SK-N-SH (cell line): ENCODE results near the gene GATAD2A. TPM values are rescaled to one million over a fixed set of nuclear protein-coding genes. Genes with fewer than 3 reads are reported as not detected.

Source experiments
- CTCF ChIA-PET: fragments of 300-600, 350-600 bp; formaldehyde crosslinking; extraction: SDS; loops from one replicate; lab custom pipeline; 2021; lab: Yijun Ruan, JAX
- POLR2A ChIA-PET: fragments of 350-600 bp; sonication (Branson Sonifier 250); formaldehyde crosslinking; extraction: SDS; loops from one replicate; lab custom pipeline; 2020; ENCODE audit warnings: antibody characterized with exemption, inconsistent platforms; lab: Yijun Ruan, JAX
- DNase-seq: peaks from one replicate; pipeline ENCODE4 v3.0.0; 2012
- H2AFZ ChIP-seq: fragments of 200-600 bp; sonication (generic); 2 replicates; pipeline ENCODE4 v1.8.1; 2016; ENCODE audit warnings: antibody characterized with exemption, mild to moderate bottlenecking, low read depth
- H3F3A ChIP-seq: fragments of 200-600 bp; sonication (generic); replicated peaks from 2 replicates; pipeline ENCODE3; 2016; ENCODE audit warnings: antibody characterized with exemption, mild to moderate bottlenecking; ENCODE audit not compliant: insufficient read depth
- H3K27ac ChIP-seq, 2 experiments: fragments of 200-500 bp in 1 of 2; fragments of 200-600 bp in 1 of 2; sonication (Bioruptor generic) in 1 of 2; sonication (generic), shearing (Covaris generic) in 1 of 2; 2 replicates each; pipeline versions ENCODE4 v1.5.1 to v1.6.1; 2014 to 2016; ENCODE audit warnings: low read depth in 2 of 2, inconsistent platforms in 1 of 2, low read length in 1 of 2, mild to moderate bottlenecking in 1 of 2, mixed read lengths in 1 of 2
- H3K27me3 ChIP-seq: fragments of 200-600 bp; sonication (generic), shearing (Covaris generic); 2 replicates; pipeline ENCODE4 v1.6.1; 2016; ENCODE audit warnings: mixed run types; ENCODE audit not compliant: insufficient read depth
- H3K36me3 ChIP-seq, 2 experiments: fragments of 200-500 bp in 1 of 2; fragments of 200-600 bp in 1 of 2; sonication (Bioruptor generic) in 1 of 2; sonication (generic) in 1 of 2; replicated peaks in 1 of 2; 2 replicates each; pipeline versions ENCODE3 to v1.5.1; 2014 to 2016; ENCODE audit warnings: low read length in 1 of 2, mild to moderate bottlenecking in 1 of 2; ENCODE audit not compliant: insufficient read depth in 2 of 2, control insufficient read depth in 1 of 2
- H3K4me1 ChIP-seq, 2 experiments: fragments of 200-500 bp in 1 of 2; fragments of 200-600 bp in 1 of 2; sonication (Bioruptor generic) in 1 of 2; sonication (generic), shearing (Covaris generic) in 1 of 2; 2 replicates each; pipeline versions ENCODE4 v1.5.1 to v1.6.1; 2014 to 2016; ENCODE audit warnings: low read depth in 1 of 2, low read length in 1 of 2, mixed run types in 1 of 2; ENCODE audit not compliant: insufficient read depth in 2 of 2, control insufficient read depth in 1 of 2
- H3K4me2 ChIP-seq: fragments of 200-600 bp; sonication (generic), shearing (Covaris generic); 2 replicates; pipeline ENCODE4 v1.6.1; 2017; ENCODE audit warnings: mixed run types
- H3K4me3 ChIP-seq, 2 experiments: fragments of 200-500 bp in 1 of 2; fragments of 200-600 bp in 1 of 2; sonication (Bioruptor generic) in 1 of 2; sonication (generic), shearing (Covaris generic) in 1 of 2; 2 replicates each; pipeline versions ENCODE4 v1.5.1 to v1.8.1; 2014 to 2016; ENCODE audit warnings: low read depth in 2 of 2, inconsistent platforms in 1 of 2, low read length in 1 of 2, mild to moderate bottlenecking in 1 of 2, mixed read lengths in 1 of 2, moderate library complexity in 1 of 2
- H3K79me2 ChIP-seq: fragments of 200-600 bp; sonication (generic); 2 replicates; pipeline ENCODE4 v1.8.1; 2017; ENCODE audit warnings: mild to moderate bottlenecking; ENCODE audit not compliant: insufficient read depth
- H3K9ac ChIP-seq: fragments of 200-600 bp; sonication (generic); 2 replicates; pipeline ENCODE4 v1.6.1; 2017; ENCODE audit warnings: mixed run types
- H3K9me2 ChIP-seq: fragments of 200-600 bp; sonication (generic); 2 replicates; pipeline ENCODE4 v1.6.1; 2017; ENCODE audit warnings: mixed run types
- H3K9me3 ChIP-seq: fragments of 200-600 bp; sonication (generic); 2 replicates; pipeline ENCODE4 v1.6.1; 2017; ENCODE audit warnings: mixed run types, mild to moderate bottlenecking, moderate library complexity
- H4K20me1 ChIP-seq: fragments of 200-600 bp; sonication (generic); 2 replicates; pipeline ENCODE4 v1.6.1; 2017; ENCODE audit warnings: mild to moderate bottlenecking, mixed run types; ENCODE audit not compliant: insufficient read depth
- CTCF ChIP-seq: fragments of 200-600 bp; sonication (generic); IDR thresholded peaks from 2 replicates; pipeline ENCODE4 v1.6.1; 2017; ENCODE audit warnings: antibody characterized with exemption, mild to moderate bottlenecking, moderate library complexity
- ELF1 ChIP-seq: IDR thresholded peaks from 2 replicates; pipeline ENCODE4 v1.4.0; 2012
- EZH2phosphoT487 ChIP-seq: fragments of 200-600 bp; sonication (generic); IDR thresholded peaks from 2 replicates; pipeline ENCODE4 v1.6.1; 2017; ENCODE audit warnings: low read depth, mixed run types, mild to moderate bottlenecking, antibody characterized with exemption, moderate library complexity, borderline replicate concordance
- FOSL2 ChIP-seq: IDR thresholded peaks from 2 replicates; pipeline ENCODE4 v1.4.0; 2012; ENCODE audit warnings: low read depth, mild to moderate bottlenecking, moderate library complexity, borderline replicate concordance
- FOXJ3 ChIP-seq: sonication (generic); formaldehyde crosslinking; IDR thresholded peaks from 2 replicates; pipeline ENCODE4 v1.5.1; 2020; ENCODE audit warnings: mild to moderate bottlenecking, missing genetic modification reagents
- FOXM1 ChIP-seq: IDR thresholded peaks from 2 replicates; pipeline ENCODE4 v1.4.0; 2012; ENCODE audit warnings: low read depth, mild to moderate bottlenecking
- GATA2 ChIP-seq: sonication (generic); formaldehyde crosslinking; IDR thresholded peaks from 2 replicates; pipeline ENCODE4 v1.5.0; 2020; ENCODE audit warnings: mild to moderate bottlenecking, missing genetic modification reagents
- JUND ChIP-seq: IDR thresholded peaks from 2 replicates; pipeline ENCODE4 v1.4.0; 2012
- NFIC ChIP-seq: IDR thresholded peaks from 2 replicates; pipeline ENCODE4 v1.4.0; 2012; ENCODE audit warnings: borderline replicate concordance
- POLR2AphosphoS5 ChIP-seq: IDR thresholded peaks from 2 replicates; pipeline ENCODE4 v1.6.1; 2012; ENCODE audit warnings: low read depth, low read length
- RAD21 ChIP-seq: IDR thresholded peaks from 2 replicates; pipeline ENCODE4 v1.6.1; 2012; ENCODE audit warnings: mild to moderate bottlenecking, low read length
- RFX5 ChIP-seq: IDR thresholded peaks from 2 replicates; pipeline ENCODE4 v1.6.1; 2012; ENCODE audit warnings: mild to moderate bottlenecking, improper control_type of control experiment, low read length
- RXRA ChIP-seq: IDR thresholded peaks from 2 replicates; pipeline ENCODE4 v1.4.0; 2012; ENCODE audit warnings: low read depth, mild to moderate bottlenecking, borderline replicate concordance
- SIN3A ChIP-seq: IDR thresholded peaks from 2 replicates; pipeline ENCODE4 v1.6.1; 2012; ENCODE audit warnings: low read depth, mild to moderate bottlenecking, low read length, moderate library complexity, borderline replicate concordance
- TCF12 ChIP-seq: IDR thresholded peaks from 2 replicates; pipeline ENCODE4 v1.4.0; 2012
- TEAD4 ChIP-seq: IDR thresholded peaks from 2 replicates; pipeline ENCODE4 v1.4.0; 2012; ENCODE audit warnings: mild to moderate bottlenecking, borderline replicate concordance; ENCODE audit not compliant: insufficient read depth
- USF1 ChIP-seq: IDR thresholded peaks from 2 replicates; pipeline ENCODE4 v1.4.0; 2012; ENCODE audit warnings: low read depth, borderline replicate concordance
- WGBS: methylation state at CpG from one replicate; pipeline ENCODE4 v1.1.6; 2017; ENCODE audit warnings: low lambda C conversion rate; 5-methylcytosine and 5-hydroxymethylcytosine counted together
- polyA plus RNA-seq, 3 experiments: library from polyadenylated mRNA; depleted of rRNA; stranded (reverse); fragments of >200 nt; gene quantifications; 2 replicates each; pipeline ENCODE4 v1.2.3, GENCODE V29; 2012
- TF ChIP-seq, protein P1 (sequence below): IDR thresholded peaks from 2 replicates; pipeline ENCODE4 v1.4.0; 2012; ENCODE audit warnings: low read depth
- TF ChIP-seq, protein P2 (sequence below): IDR thresholded peaks from 2 replicates; pipeline ENCODE4 v1.6.1; 2012; ENCODE audit warnings: mild to moderate bottlenecking, low read depth, low read length, moderate library complexity

Gene GATAD2A
- polyA plus RNA-seq, 1 of the 3 experiments (the other 2 are of a cell fraction) = 36.6 TPM

DNA sequence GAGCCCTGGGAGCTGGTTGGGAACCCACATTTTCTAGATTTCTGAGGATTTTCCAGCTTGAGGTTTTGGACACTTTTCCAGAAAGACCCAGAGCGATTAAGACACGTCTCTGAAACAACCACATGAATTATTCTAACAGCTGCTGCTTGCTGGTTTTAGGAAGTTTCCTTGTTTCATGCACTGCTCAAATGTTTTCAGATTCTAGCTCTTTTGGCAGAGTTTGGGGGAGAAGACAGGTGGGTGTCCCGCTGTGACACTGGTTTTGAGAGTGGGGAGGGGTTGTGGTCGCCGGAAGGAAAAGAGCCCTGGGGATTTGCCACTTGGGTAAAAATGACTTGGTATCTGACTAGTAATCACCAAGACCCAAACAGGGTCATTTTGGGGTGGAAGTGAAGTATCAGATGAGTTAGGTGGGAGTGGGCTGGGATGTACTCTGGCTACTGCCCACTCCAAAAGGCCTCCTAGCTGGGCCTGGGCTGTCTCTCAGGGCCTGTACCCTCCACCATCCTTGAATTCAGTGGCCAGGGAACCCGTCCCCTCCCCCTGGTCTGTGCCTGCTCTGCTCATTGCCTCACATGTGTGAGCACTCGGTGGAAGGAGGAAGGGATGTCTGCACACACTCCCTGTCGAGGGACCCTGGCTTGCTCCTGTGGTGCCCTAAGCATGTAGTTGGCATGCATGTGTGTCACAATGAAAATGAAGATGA is 13.2 kb downstream of the GATAD2A start:
- TF ChIP-seq TCF12 (no peak), RXRA (no peak), RFX5 (no peak), FOXJ3 (no peak), NFIC (no peak), POLR2AphosphoS5 (no peak), SIN3A (no peak), EZH2phosphoT487 (no peak), USF1 (no peak), GATA2 (CRISPR knock-in tag) (no peak), CTCF (no peak), FOSL2 (no peak), RAD21 (no peak), ELF1 (no peak), FOXM1 (no peak), TEAD4 (no peak), JUND (no peak)
- TF ChIP-seq, protein P1, sequence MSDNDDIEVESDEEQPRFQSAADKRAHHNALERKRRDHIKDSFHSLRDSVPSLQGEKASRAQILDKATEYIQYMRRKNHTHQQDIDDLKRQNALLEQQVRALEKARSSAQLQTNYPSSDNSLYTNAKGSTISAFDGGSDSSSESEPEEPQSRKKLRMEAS = no peak
- TF ChIP-seq, protein P2, sequence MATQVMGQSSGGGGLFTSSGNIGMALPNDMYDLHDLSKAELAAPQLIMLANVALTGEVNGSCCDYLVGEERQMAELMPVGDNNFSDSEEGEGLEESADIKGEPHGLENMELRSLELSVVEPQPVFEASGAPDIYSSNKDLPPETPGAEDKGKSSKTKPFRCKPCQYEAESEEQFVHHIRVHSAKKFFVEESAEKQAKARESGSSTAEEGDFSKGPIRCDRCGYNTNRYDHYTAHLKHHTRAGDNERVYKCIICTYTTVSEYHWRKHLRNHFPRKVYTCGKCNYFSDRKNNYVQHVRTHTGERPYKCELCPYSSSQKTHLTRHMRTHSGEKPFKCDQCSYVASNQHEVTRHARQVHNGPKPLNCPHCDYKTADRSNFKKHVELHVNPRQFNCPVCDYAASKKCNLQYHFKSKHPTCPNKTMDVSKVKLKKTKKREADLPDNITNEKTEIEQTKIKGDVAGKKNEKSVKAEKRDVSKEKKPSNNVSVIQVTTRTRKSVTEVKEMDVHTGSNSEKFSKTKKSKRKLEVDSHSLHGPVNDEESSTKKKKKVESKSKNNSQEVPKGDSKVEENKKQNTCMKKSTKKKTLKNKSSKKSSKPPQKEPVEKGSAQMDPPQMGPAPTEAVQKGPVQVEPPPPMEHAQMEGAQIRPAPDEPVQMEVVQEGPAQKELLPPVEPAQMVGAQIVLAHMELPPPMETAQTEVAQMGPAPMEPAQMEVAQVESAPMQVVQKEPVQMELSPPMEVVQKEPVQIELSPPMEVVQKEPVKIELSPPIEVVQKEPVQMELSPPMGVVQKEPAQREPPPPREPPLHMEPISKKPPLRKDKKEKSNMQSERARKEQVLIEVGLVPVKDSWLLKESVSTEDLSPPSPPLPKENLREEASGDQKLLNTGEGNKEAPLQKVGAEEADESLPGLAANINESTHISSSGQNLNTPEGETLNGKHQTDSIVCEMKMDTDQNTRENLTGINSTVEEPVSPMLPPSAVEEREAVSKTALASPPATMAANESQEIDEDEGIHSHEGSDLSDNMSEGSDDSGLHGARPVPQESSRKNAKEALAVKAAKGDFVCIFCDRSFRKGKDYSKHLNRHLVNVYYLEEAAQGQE = no peak
- H3K27ac ChIP-seq = no peak overlapping the region
- no peaks in the 10 kb centered on the region for H3F3A ChIP-seq
- peaks cover 95% of the 10 kb centered on the region for H4K20me1 ChIP-seq
- no peak overlapping the region for H3K4me3 ChIP-seq
- no peaks in the 10 kb centered on the region for H3K9me2 ChIP-seq
- DNase-seq = no peak
- H3K36me3 ChIP-seq = no peaks in the 10 kb centered on the region
- 96% methylated on average over 7 of the region's 8 CpGs for WGBS
- peaks cover 100% of the 10 kb centered on the region for H3K79me2 ChIP-seq
- no peak overlapping the region for H2AFZ ChIP-seq
- ChIA-PET CTCF (interaction anchor here (1.2 to 4.2 kb wide), 3 partner anchors 12 to 280 kb away, joined by 3 to 15 read pairs (median 8); partner anchors contain the start of gene GATAD2A), POLR2A (no interaction called here)
- no peak overlapping the region for H3K9ac ChIP-seq
- H3K27me3 ChIP-seq = no peaks in the 10 kb centered on the region
- peaks cover 0 to 8% of the 10 kb centered on the region in 2 experiments; a peak in 1 of 4 replicates for H3K4me1 ChIP-seq
- no peaks in the 10 kb centered on the region for H3K9me3 ChIP-seq
- no peak overlapping the region for H3K4me2 ChIP-seq
